ENCODE data around the gene SEMA4D. TPM values are rescaled to one million over a fixed set of nuclear protein-coding genes. Genes with fewer than 3 reads are reported as not detected.

Gene SEMA4D
- total and polyA plus RNA-seq, 2 of the 13 experiments (the other 11 are each of a cell fraction or from before 2014, with no cell fraction given): 0.13 to 0.16 TPM

GRCh38 chr9:89379031-89379430 is 118.9 kb downstream of the SEMA4D start (continued):
- TF ChIP-seq JUNB (CRISPR knock-in tag; IDR thresholded peaks at IDR 0.05; ENCODE audit: borderline replicate concordance): no peak
- no peak for TF ChIP-seq NFYB (CRISPR knock-in tag; IDR thresholded peaks at IDR 0.05)

DNA sequence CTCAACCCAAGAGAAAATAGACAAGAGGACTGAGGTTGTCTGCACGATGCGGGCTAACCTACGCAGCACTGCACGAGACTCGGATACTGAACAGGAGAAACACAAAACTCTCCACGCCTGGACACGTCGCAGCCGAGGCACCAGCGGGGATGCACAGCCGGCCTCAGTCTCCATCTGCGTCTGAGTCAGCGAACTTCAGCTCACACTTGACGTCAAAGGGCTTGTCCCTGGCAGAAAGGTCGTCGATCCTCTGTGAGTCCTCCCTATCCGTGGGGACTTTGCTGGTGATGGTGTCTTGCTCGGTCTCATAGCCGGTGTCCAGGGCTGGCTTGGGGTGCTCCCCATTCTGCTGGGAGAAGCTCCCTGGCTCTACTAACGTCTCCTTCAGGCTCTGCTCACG is 119.4 kb downstream of the SEMA4D start:
- WGBS (ENCODE audit: low lambda C conversion rate): 83% methylated on average over 17 of the region's 21 CpGs
- no peaks in the 10 kb centered on the region for H3K9me3 ChIP-seq (ENCODE audit: low read length)
- BruUV-seq (replicated peaks): no TSS peak
- ChIA-PET CTCF (ENCODE audit: low intra/inter-chr PET ratio, low total read pairs) (no interaction called here), POLR2A (no interaction called here)
- H3K4me3 ChIP-seq (replicated peaks in 1 of 3; ENCODE audit: insufficient read depth in 1 of 3, low read depth in 2 of 3, low read length in 3 of 3): no peak overlapping the region
- no peaks in the 10 kb centered on the region for H4K20me1 ChIP-seq (ENCODE audit: insufficient read depth, low read length)
- no peak overlapping the region for H2AFZ ChIP-seq (ENCODE audit: low read length)
- H3K4me1 ChIP-seq (ENCODE audit: insufficient read depth, low read length): peaks cover 16% of the 10 kb centered on the region; the same call in 1 of the 2 replicates
- TF ChIP-seq ZNF263 (CRISPR knock-in tag; IDR thresholded peaks at IDR 0.05) (0 out of 2 replicates have a peak, but pooled peaks have one; percentile 15), GFI1 (CRISPR knock-in tag; IDR thresholded peaks at IDR 0.05; ENCODE audit: borderline replicate concordance) (no peak)
- DNase-seq (ENCODE audit: low spot score): no peak
- no peak overlapping the region for H3K27ac ChIP-seq (ENCODE audit: extremely low read length, insufficient read depth, low read length)
- no peak for ATAC-seq
- intact Hi-C loops (cut with micrococcal nuclease; ENCODE audit: unreplicated experiment): no loop called here
- H3K4me2 ChIP-seq (ENCODE audit: low read depth, low read length): no peak overlapping the region
- no peaks in the 10 kb centered on the region for H3K79me2 ChIP-seq (ENCODE audit: insufficient read depth, low read length)
- H3K27me3 ChIP-seq (ENCODE audit: control insufficient read depth in 1 of 2, insufficient read depth in 2 of 2, low read length in 2 of 2): peaks cover 1 to 8% of the 10 kb centered on the region in 2 experiments; a peak in 2 of 5 replicates
- no peak overlapping the region for H3K9ac ChIP-seq (ENCODE audit: insufficient read depth, low read depth, low read length)
- FAIRE-seq: no peak
- no peaks in the 10 kb centered on the region for H3K36me3 ChIP-seq (replicated peaks in 1 of 2; ENCODE audit: control insufficient read depth in 1 of 2, insufficient read depth in 2 of 2, low read length in 2 of 2)
- in situ Hi-C loops (cut with HindIII; ENCODE audit: extremely low pct_ligation_motif_present, low pct_unique_long_range_greater_than_20kb): no loop called here

DNA sequence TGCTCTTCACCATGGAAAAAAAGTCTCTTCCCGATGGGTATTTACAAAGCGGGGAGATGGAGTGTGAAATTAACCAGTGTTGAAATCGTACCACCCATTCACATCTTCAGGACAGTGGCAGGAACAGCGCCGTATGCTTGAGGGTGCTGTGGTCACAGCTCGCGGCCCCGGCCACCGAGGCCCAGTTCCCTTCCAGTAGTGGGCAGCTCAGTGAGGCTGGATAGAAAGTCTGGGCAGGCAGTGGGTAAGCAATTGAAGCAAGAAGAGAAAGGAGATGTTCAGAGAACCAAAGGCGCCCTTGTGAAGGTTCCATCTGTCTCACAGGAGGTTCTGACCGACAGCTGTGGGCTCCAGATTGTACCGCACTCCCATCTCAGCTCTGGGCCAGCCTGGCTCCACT is 120.5 kb downstream of the SEMA4D start:
- 74% methylated on average over 12 of the region's 12 CpGs for WGBS (ENCODE audit: low lambda C conversion rate)
- CTCF ChIA-PET (ENCODE audit: low intra/inter-chr PET ratio, low total read pairs): no interaction called here
- ATAC-seq (no peak), DNase-seq (ENCODE audit: low spot score) (no peak), FAIRE-seq (no peak)
- BruUV-seq (replicated peaks): no TSS peak
- H4K20me1 ChIP-seq (ENCODE audit: insufficient read depth, low read length): no peaks in the 10 kb centered on the region
- peaks cover 14% of the 10 kb centered on the region; the same call in 1 of the 2 replicates for H3K4me1 ChIP-seq (ENCODE audit: insufficient read depth, low read length)
- in situ Hi-C loops (cut with HindIII; ENCODE audit: extremely low pct_ligation_motif_present, low pct_unique_long_range_greater_than_20kb) (no loop called here), intact Hi-C loops (cut with micrococcal nuclease; ENCODE audit: unreplicated experiment) (no loop called here)
- H3K27ac ChIP-seq (ENCODE audit: extremely low read length, insufficient read depth, low read length): no peak overlapping the region
- no peak overlapping the region for H3K9ac ChIP-seq (ENCODE audit: insufficient read depth, low read depth, low read length)
- no peak overlapping the region for H3K4me2 ChIP-seq (ENCODE audit: low read depth, low read length)
- H3K36me3 ChIP-seq (replicated peaks in 1 of 2; ENCODE audit: control insufficient read depth in 1 of 2, insufficient read depth in 2 of 2, low read length in 2 of 2): no peaks in the 10 kb centered on the region
- no peak overlapping the region for H3K4me3 ChIP-seq (replicated peaks in 1 of 3; ENCODE audit: insufficient read depth in 1 of 3, low read depth in 2 of 3, low read length in 3 of 3)
- H3K79me2 ChIP-seq (ENCODE audit: insufficient read depth, low read length): no peaks in the 10 kb centered on the region
- H2AFZ ChIP-seq (ENCODE audit: low read length): no peak overlapping the region
- peaks cover 1 to 8% of the 10 kb centered on the region in 2 experiments; a peak in 2 of 5 replicates for H3K27me3 ChIP-seq (ENCODE audit: control insufficient read depth in 1 of 2, insufficient read depth in 2 of 2, low read length in 2 of 2)
- POLR2A ChIA-PET: no interaction called here
- H3K9me3 ChIP-seq (ENCODE audit: low read length): no peaks in the 10 kb centered on the region
- TF ChIP-seq, protein P1, sequence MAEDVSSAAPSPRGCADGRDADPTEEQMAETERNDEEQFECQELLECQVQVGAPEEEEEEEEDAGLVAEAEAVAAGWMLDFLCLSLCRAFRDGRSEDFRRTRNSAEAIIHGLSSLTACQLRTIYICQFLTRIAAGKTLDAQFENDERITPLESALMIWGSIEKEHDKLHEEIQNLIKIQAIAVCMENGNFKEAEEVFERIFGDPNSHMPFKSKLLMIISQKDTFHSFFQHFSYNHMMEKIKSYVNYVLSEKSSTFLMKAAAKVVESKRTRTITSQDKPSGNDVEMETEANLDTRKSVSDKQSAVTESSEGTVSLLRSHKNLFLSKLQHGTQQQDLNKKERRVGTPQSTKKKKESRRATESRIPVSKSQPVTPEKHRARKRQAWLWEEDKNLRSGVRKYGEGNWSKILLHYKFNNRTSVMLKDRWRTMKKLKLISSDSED (CRISPR knock-in tag; IDR thresholded peaks at IDR 0.05): no peak
- TF ChIP-seq POLR2AphosphoS5 (IDR thresholded peaks at IDR 0.05; ENCODE audit: low read depth, low read length) (no peak), ZNF780A (CRISPR knock-in tag; IDR thresholded peaks at IDR 0.05) (no peak), ZNF256 (CRISPR knock-in tag; conservative IDR thresholded peaks at IDR 0.05) (no peak), ZNF207 (IDR thresholded peaks at IDR 0.05; ENCODE audit: borderline replicate concordance) (no peak), KLF13 (CRISPR knock-in tag; IDR thresholded peaks at IDR 0.05) (no peak), FOXO1 (CRISPR knock-in tag; IDR thresholded peaks at IDR 0.05) (no peak), ZNF788 (CRISPR knock-in tag; IDR thresholded peaks at IDR 0.05; ENCODE audit: borderline replicate concordance) (no peak), ZFP90 (CRISPR knock-in tag; IDR thresholded peaks at IDR 0.05; ENCODE audit: borderline replicate concordance) (no peak), CAMTA2 (CRISPR knock-in tag; IDR thresholded peaks at IDR 0.05; ENCODE audit: borderline replicate concordance) (no peak), ZNF569 (CRISPR knock-in tag; IDR thresholded peaks at IDR 0.05; ENCODE audit: borderline replicate concordance) (no peak)
- TF ChIP-seq, protein P2, sequence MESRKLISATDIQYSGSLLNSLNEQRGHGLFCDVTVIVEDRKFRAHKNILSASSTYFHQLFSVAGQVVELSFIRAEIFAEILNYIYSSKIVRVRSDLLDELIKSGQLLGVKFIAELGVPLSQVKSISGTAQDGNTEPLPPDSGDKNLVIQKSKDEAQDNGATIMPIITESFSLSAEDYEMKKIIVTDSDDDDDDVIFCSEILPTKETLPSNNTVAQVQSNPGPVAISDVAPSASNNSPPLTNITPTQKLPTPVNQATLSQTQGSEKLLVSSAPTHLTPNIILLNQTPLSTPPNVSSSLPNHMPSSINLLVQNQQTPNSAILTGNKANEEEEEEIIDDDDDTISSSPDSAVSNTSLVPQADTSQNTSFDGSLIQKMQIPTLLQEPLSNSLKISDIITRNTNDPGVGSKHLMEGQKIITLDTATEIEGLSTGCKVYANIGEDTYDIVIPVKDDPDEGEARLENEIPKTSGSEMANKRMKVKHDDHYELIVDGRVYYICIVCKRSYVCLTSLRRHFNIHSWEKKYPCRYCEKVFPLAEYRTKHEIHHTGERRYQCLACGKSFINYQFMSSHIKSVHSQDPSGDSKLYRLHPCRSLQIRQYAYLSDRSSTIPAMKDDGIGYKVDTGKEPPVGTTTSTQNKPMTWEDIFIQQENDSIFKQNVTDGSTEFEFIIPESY (CRISPR knock-in tag; IDR thresholded peaks at IDR 0.05): no peak
